Measurements from ENCODE around the gene GSPT1. TPM values are rescaled to one million over a fixed set of nuclear protein-coding genes. Genes with fewer than 3 reads are reported as not detected.
"Not testable (repeated sequence)": the region's sequence is repeated elsewhere in the genome, so short reads cannot be mapped to it uniquely, and the experiment has no call there.

The GSPT1 gene
- total RNA-seq, 1 experiment from 2014 or later = 111 TPM

DNA sequence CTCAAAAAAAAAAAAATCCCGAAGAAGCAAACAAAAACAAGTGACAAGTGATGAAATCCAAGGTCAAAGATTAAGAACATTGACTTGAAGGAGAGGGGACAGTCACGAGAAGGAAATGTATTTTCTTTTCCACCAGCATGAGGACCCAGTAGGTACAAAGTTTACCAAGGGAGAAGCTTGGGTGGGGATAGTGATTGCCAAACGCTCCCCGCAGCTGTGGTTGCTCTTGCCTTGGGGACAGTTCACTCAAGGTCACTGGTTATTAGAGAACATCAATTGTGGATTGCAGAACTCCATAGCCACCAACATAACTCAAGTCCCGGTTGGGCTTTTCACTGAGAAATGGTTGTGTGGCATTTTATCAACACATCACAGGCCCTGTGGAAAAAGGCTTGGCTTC, 91.4 kb downstream of the GSPT1 start:
- Histone ChIP-seq H3K4me1 (peaks cover 3% of the 10 kb centered on the region; the same call in 1 of the 2 replicates), H3K9me3 (replicated peaks) (no peaks in the 10 kb centered on the region), H3K27ac (no peak overlapping the region), H3K4me3 (no peak overlapping the region), H3K36me3 (no peaks in the 10 kb centered on the region), H3K27me3 (no peaks in the 10 kb centered on the region)
- no peak for DNase-seq

DNA sequence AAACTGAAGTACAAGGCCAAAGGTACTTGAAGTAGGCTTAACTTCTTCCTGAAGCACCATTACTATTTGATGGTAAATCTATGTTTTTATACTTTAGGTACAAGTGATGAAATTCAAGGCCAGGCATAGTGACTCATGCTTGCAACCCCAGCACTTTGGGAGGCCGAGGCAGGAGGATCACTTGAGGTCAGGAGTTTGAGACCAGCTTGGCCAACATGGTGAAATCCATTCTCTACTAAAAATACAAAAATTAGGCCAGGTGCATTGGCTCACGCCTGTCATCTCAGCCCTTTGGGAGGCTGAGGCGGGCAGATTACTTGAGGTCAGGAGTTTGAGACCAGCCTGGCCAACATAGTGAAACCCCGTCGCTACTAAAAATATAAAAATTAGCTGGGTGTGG, 92.1 kb downstream of the GSPT1 start:
- not testable (repeated sequence) for H3K4me3 ChIP-seq; DNase-seq; H3K4me1 ChIP-seq; H3K27ac ChIP-seq; H3K36me3 ChIP-seq; H3K9me3 ChIP-seq (replicated peaks); H3K27me3 ChIP-seq

DNA sequence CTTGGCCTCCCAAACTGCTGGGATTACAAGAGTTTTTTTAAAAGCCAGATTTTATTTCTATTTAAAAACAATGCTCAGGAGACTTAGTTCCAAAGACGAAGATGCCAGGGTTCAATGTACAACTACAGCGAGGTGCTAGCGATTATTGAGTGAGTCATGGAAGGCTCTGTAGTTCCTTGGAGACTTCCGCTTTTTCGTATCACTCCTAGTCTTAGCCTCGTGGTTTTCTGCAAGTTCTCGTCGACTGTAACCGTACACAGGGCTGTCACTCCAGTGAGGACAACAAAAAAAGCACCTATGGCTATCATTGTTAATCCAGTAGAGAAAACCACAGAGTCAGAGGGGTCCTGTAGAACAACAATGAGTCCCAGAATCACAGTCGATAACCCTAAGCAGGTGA, 96.0 kb downstream of the GSPT1 start:
- no peaks in the 10 kb centered on the region for H3K9me3 ChIP-seq (replicated peaks)
- no peaks in the 10 kb centered on the region for H3K36me3 ChIP-seq
- peaks cover 3% of the 10 kb centered on the region; the same call in 1 of the 2 replicates for H3K4me1 ChIP-seq
- DNase-seq = no peak
- H3K4me3 ChIP-seq = no peak overlapping the region
- no peak overlapping the region for H3K27ac ChIP-seq
- no peaks in the 10 kb centered on the region for H3K27me3 ChIP-seq

DNA sequence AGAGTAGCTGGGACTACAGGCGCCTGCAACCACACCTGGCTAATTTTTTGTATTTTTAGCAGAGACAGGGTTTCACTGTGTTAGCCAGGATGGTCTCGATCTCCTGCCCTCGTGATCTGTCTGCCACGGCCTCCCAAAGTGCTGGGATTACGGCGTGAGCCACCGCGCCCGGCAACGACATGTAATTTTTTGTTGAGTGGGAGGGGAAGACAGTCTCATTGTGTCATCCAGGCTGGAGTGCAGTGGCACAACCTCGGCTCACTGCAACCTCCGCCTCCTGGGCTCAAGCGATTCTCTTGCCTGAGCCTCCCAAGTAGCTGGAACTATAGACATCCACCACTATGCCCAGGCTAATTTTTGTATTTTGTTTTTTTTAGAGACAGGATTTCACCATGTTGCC, 96.8 kb downstream of the GSPT1 start:
- DNase-seq; H3K27me3 ChIP-seq; H3K4me3 ChIP-seq; H3K4me1 ChIP-seq; H3K36me3 ChIP-seq; H3K9me3 ChIP-seq (replicated peaks); H3K27ac ChIP-seq: not testable (repeated sequence)

Other genes starting within 250 kb of the GSPT1 start
- gene SNN, start 247.5 kb downstream of the GSPT1 start, total RNA-seq (2014; rRNA removed; shearing (Covaris generic)) = 11.7 and 12.0 TPM in 2 replicates
- gene TXNDC11, start 173.1 kb downstream of the GSPT1 start, total RNA-seq (2014; rRNA removed; shearing (Covaris generic)) = 18.8 and 19.4 TPM in 2 replicates
- gene ZC3H7A, start 118.7 kb downstream of the GSPT1 start, total RNA-seq (2014; rRNA removed; shearing (Covaris generic)) = 31.6 and 32.0 TPM in 2 replicates
- gene RSL1D1, start 64.4 kb downstream of the GSPT1 start, total RNA-seq (2014; rRNA removed; shearing (Covaris generic)) = 297 and 349 TPM in 2 replicates
- 2.6 and 4.3 TPM in 2 replicates for gene NPIPB2, start 26.1 kb upstream of the GSPT1 start, total RNA-seq (2014; rRNA removed; shearing (Covaris generic))
- gene TNFRSF17, start 49.3 kb upstream of the GSPT1 start, total RNA-seq (2014; rRNA removed; shearing (Covaris generic)) = not detected in 2 replicates
- 2.4 and 3.4 TPM in 2 replicates for gene SNX29, start 60.8 kb upstream of the GSPT1 start, total RNA-seq (2014; rRNA removed; shearing (Covaris generic))

All from SJCRH30 (cell line).